Endodermal cell (in vitro differentiated cells): Measurements from ENCODE around the gene SNX13. TPM values are rescaled to one million over a fixed set of nuclear protein-coding genes. Genes with fewer than 3 reads are reported as not detected.
A peak's percentile ranks its signal among the peaks of the same experiment; 100 is the strongest.

ENCODE experiments used
- DNase-seq: peaks from one replicate; pipeline ENCODE4 v3.0.0-alpha.2; 2017
- H3K27ac ChIP-seq: 2 replicates; pipeline ENCODE4 v1.5.1; 2013; ENCODE audit warnings: mild to moderate bottlenecking, low read depth, low read length, moderate library complexity
- H3K27me3 ChIP-seq: 2 replicates; pipeline ENCODE4 v1.6.1; 2013; ENCODE audit warnings: mild to moderate bottlenecking, low read length, moderate library complexity; ENCODE audit not compliant: insufficient read depth, control insufficient read depth, poor library complexity, severe bottlenecking
- H3K36me3 ChIP-seq: 2 replicates; pipeline ENCODE4 v1.7.0; 2013; ENCODE audit warnings: mild to moderate bottlenecking, low read length, moderate library complexity; ENCODE audit not compliant: control insufficient read depth, insufficient read depth
- H3K4me1 ChIP-seq: one replicate; pipeline ENCODE4 v1.7.0; 2013; ENCODE audit warnings: low read length; ENCODE audit not compliant: control insufficient read depth, insufficient read depth
- H3K4me3 ChIP-seq: 2 replicates; pipeline ENCODE4 v1.5.1; 2013; ENCODE audit warnings: mild to moderate bottlenecking, low read length, moderate library complexity
- H3K9ac ChIP-seq: 2 replicates; pipeline ENCODE4 v1.6.1; 2013; ENCODE audit warnings: mild to moderate bottlenecking, low read length, moderate library complexity; ENCODE audit not compliant: poor library complexity, severe bottlenecking; ENCODE audit errors: extremely low read depth
- H3K9me3 ChIP-seq: 2 replicates; pipeline ENCODE4 v1.6.1; 2013; ENCODE audit warnings: mild to moderate bottlenecking, low read length, moderate library complexity; ENCODE audit not compliant: control insufficient read depth
- H3K27ac Mint-ChIP-seq: 2 replicates; pipeline ENCODE4 v1.8.0; 2020; ENCODE audit warnings: mixed read lengths
- H3K27me3 Mint-ChIP-seq: 2 replicates; pipeline ENCODE4 v1.8.0; 2021; ENCODE audit warnings: mild to moderate bottlenecking, mixed read lengths; ENCODE audit not compliant: insufficient read depth
- H3K36me3 Mint-ChIP-seq: 2 replicates; pipeline ENCODE4 v1.8.0; 2020; ENCODE audit warnings: low read depth, mixed read lengths
- H3K4me1 Mint-ChIP-seq: 2 replicates; pipeline ENCODE4 v1.8.0; 2020; ENCODE audit warnings: mixed read lengths
- H3K4me3 Mint-ChIP-seq: 2 replicates; pipeline ENCODE4 v1.8.0; 2020; ENCODE audit warnings: mild to moderate bottlenecking, moderate library complexity, mixed read lengths
- H3K9me3 Mint-ChIP-seq: 2 replicates; pipeline ENCODE4 v1.8.0; 2020; ENCODE audit warnings: mild to moderate bottlenecking, mixed read lengths
- WGBS, 2 experiments: methylation state at CpG; one replicate each; pipeline versions ENCODE4 v1.1.5 to v1.1.7; 2013; ENCODE audit warnings: missing lambda C conversion rate in 2 of 2, mixed read lengths in 1 of 2; ENCODE audit not compliant: insufficient coverage in 1 of 2, insufficient read length in 1 of 2; 5-methylcytosine and 5-hydroxymethylcytosine counted together
- total RNA-seq, 2 donors: library from RNA; stranded (reverse); fragmentation: NEBNext Ultra II Directional in 1 of 2; extraction: Animal tissue kit (Norgen Biotek cat#: 25700) in 1 of 2; gene quantifications; 2 replicates in 1 of 2; 3 replicates in 1 of 2; pipeline ENCODE4 v1.2.1, GENCODE V29; 2021
- TF ChIP-seq, protein P1 (sequence below): fragments of 200-600 bp; sonication (generic); conservative IDR thresholded peaks from 2 replicates; pipeline ENCODE4 v1.5.0; 2021; ENCODE audit warnings: antibody characterized with exemption, mild to moderate bottlenecking

SNX13 gene
- total RNA-seq, 2 donors from 2014 or later, result 32.8 to 38.8 TPM

- TF ChIP-seq, protein P1, sequence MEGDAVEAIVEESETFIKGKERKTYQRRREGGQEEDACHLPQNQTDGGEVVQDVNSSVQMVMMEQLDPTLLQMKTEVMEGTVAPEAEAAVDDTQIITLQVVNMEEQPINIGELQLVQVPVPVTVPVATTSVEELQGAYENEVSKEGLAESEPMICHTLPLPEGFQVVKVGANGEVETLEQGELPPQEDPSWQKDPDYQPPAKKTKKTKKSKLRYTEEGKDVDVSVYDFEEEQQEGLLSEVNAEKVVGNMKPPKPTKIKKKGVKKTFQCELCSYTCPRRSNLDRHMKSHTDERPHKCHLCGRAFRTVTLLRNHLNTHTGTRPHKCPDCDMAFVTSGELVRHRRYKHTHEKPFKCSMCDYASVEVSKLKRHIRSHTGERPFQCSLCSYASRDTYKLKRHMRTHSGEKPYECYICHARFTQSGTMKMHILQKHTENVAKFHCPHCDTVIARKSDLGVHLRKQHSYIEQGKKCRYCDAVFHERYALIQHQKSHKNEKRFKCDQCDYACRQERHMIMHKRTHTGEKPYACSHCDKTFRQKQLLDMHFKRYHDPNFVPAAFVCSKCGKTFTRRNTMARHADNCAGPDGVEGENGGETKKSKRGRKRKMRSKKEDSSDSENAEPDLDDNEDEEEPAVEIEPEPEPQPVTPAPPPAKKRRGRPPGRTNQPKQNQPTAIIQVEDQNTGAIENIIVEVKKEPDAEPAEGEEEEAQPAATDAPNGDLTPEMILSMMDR, result peak; percentile 42
- WGBS, 2 experiments, result 92 to 98% methylated on average over 5 to 6 of the region's 6 CpGs
- Histone ChIP-seq H3K27me3 (no peaks in the 10 kb centered on the region), H3K9me3 (no peaks in the 10 kb centered on the region), H3K27ac (no peak overlapping the region), H3K4me3 (no peak overlapping the region), H3K9ac (no peak overlapping the region), H3K4me1 (no peaks in the 10 kb centered on the region), H3K36me3 (no peaks in the 10 kb centered on the region)
- Mint-ChIP-seq H3K4me3 (no peak overlapping the region), H3K27ac (no peak overlapping the region), H3K27me3 (no peaks in the 10 kb centered on the region), H3K9me3 (no peaks in the 10 kb centered on the region), H3K4me1 (peaks cover 6% of the 10 kb centered on the region), H3K36me3 (no peaks in the 10 kb centered on the region)
- DNase-seq, result peak; percentile 55
Observed at GRCh38 chr7:17988858-17989257, 48.6 kb upstream of the SNX13 start.

DNA sequence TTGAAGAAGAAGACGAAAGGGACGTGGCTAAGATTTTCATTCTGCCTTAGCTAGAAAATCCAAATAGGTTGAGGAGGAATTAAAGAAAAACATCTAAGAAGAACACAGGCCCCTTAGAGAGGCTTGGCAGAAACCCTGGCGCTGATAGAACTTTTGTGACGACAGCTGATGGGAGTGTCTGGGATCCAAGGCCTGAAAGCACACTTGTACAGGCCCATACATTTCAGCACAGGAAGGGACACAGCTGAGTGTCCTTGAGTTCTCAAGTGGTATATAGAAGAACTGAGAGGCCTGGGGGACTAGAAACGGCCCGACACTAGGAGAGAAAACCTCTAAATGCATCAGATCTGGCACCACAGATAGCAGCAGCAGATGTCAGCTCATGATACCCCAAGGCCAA, 47.8 kb upstream of the SNX13 start:
- Mint-ChIP-seq H3K36me3 (no peaks in the 10 kb centered on the region), H3K27me3 (no peaks in the 10 kb centered on the region), H3K27ac (no peak overlapping the region), H3K9me3 (no peaks in the 10 kb centered on the region), H3K4me1 (peaks cover 6% of the 10 kb centered on the region), H3K4me3 (no peak overlapping the region)
- no peak for DNase-seq
- Histone ChIP-seq H3K9ac (no peak overlapping the region), H3K27me3 (no peaks in the 10 kb centered on the region), H3K9me3 (no peaks in the 10 kb centered on the region), H3K36me3 (no peaks in the 10 kb centered on the region), H3K4me1 (no peaks in the 10 kb centered on the region), H3K4me3 (no peak overlapping the region), H3K27ac (no peak overlapping the region)
- WGBS, 2 experiments, result 78 to 90% methylated on average over 4 to 6 of the region's 6 CpGs
- TF ChIP-seq, protein P1, result no peak

GRCh38 chr7:17986851-17987250, 46.6 kb upstream of the SNX13 start:
- Histone ChIP-seq H3K27me3 (no peaks in the 10 kb centered on the region), H3K4me1 (no peaks in the 10 kb centered on the region), H3K27ac (no peak overlapping the region), H3K4me3 (no peak overlapping the region), H3K36me3 (no peaks in the 10 kb centered on the region), H3K9ac (no peak overlapping the region), H3K9me3 (no peaks in the 10 kb centered on the region)
- Mint-ChIP-seq H3K4me1 (peaks cover 2% of the 10 kb centered on the region), H3K36me3 (no peaks in the 10 kb centered on the region), H3K4me3 (no peak overlapping the region), H3K27ac (no peak overlapping the region), H3K9me3 (no peaks in the 10 kb centered on the region), H3K27me3 (no peaks in the 10 kb centered on the region)
- WGBS, 2 experiments, result 82 to 84% methylated on average over 1 of the region's 1 CpG
- no peak for DNase-seq
- TF ChIP-seq, protein P1, result no peak
